GM23338 (cell line): ENCODE data around the gene UBE2S. TPM values are rescaled to one million over a fixed set of nuclear protein-coding genes. Genes with fewer than 3 reads are reported as not detected.

Experiments
- ATAC-seq: fragments of 200-7000 bp; cut with Tn5 transposase; 3 replicates; pipeline ENCODE4 v1.9.1; 2020
- DNase-seq: peaks from one replicate; pipeline ENCODE4 v3.0.0-alpha.2; 2015; ENCODE audit warnings: low spot score
- H2AFZ ChIP-seq: fragments of 200-600 bp; sonication (generic); 2 replicates; pipeline ENCODE4 v1.8.0; 2016; ENCODE audit warnings: antibody characterized with exemption, mild to moderate bottlenecking, moderate library complexity
- H3F3A ChIP-seq: fragments of 200-600 bp; sonication (generic); replicated peaks from 2 replicates; pipeline ENCODE4 v1.8.0; 2017; ENCODE audit warnings: antibody characterized with exemption, mixed run types, low read depth
- H3K27ac ChIP-seq: fragments of 200-600 bp; sonication (generic); 2 replicates; pipeline ENCODE4 v1.6.1; 2016; ENCODE audit warnings: low read depth
- H3K27me3 ChIP-seq: fragments of 200-600 bp; sonication (generic); 2 replicates; pipeline ENCODE4 v1.8.0; 2016; ENCODE audit warnings: mild to moderate bottlenecking, mixed run types, moderate library complexity; ENCODE audit not compliant: insufficient read depth
- H3K36me3 ChIP-seq: fragments of 200-600 bp; sonication (generic); 2 replicates; pipeline ENCODE4 v1.8.0; 2016; ENCODE audit warnings: mild to moderate bottlenecking; ENCODE audit not compliant: insufficient read depth
- H3K4me1 ChIP-seq: fragments of 200-600 bp; sonication (generic); 2 replicates; pipeline ENCODE4 v1.8.0; 2016; ENCODE audit warnings: mild to moderate bottlenecking, moderate library complexity; ENCODE audit not compliant: insufficient read depth
- H3K4me2 ChIP-seq: fragments of 200-600 bp; sonication (generic); 2 replicates; pipeline ENCODE4 v1.7.1; 2017; ENCODE audit warnings: mixed run types
- H3K4me3 ChIP-seq: fragments of 200-600 bp; sonication (generic); 2 replicates; pipeline ENCODE4 v1.6.1; 2016; ENCODE audit warnings: mixed run types
- H3K79me2 ChIP-seq: fragments of 200-600 bp; sonication (generic); replicated peaks from 2 replicates; pipeline ENCODE4 v1.8.0; 2017; ENCODE audit warnings: mild to moderate bottlenecking; ENCODE audit not compliant: insufficient read depth
- H3K9me2 ChIP-seq: fragments of 200-600 bp; sonication (generic); 2 replicates; pipeline ENCODE4 v1.8.0; 2017; ENCODE audit not compliant: insufficient read depth
- H4K20me1 ChIP-seq: fragments of 200-600 bp; sonication (generic); replicated peaks from 2 replicates; pipeline ENCODE4 v1.8.0; 2017; ENCODE audit warnings: mild to moderate bottlenecking; ENCODE audit not compliant: insufficient read depth
- H3K27ac Mint-ChIP-seq: 2 replicates; pipeline ENCODE4 v1.8.0; 2020; ENCODE audit warnings: inconsistent platforms, mild to moderate bottlenecking, moderate library complexity, mixed read lengths
- H3K27me3 Mint-ChIP-seq: 3 replicates; pipeline ENCODE4 v1.8.0; 2022; ENCODE audit warnings: low read depth, mild to moderate bottlenecking, moderate library complexity, mixed read lengths, inconsistent platforms; ENCODE audit not compliant: insufficient read depth, poor library complexity
- H3K36me3 Mint-ChIP-seq: 3 replicates; pipeline ENCODE4 v1.8.0; 2021; ENCODE audit warnings: low read depth, mild to moderate bottlenecking, inconsistent platforms, moderate library complexity, mixed read lengths
- H3K4me1 Mint-ChIP-seq: 3 replicates; pipeline ENCODE4 v1.8.0; 2020; ENCODE audit warnings: mild to moderate bottlenecking, inconsistent platforms, mixed read lengths
- H3K4me3 Mint-ChIP-seq: 3 replicates; pipeline ENCODE4 v1.8.0; 2021; ENCODE audit warnings: moderate library complexity, mild to moderate bottlenecking, inconsistent platforms, mixed read lengths
- H3K9me3 Mint-ChIP-seq: 3 replicates; pipeline ENCODE4 v1.8.0; 2020; ENCODE audit warnings: moderate library complexity, mild to moderate bottlenecking, inconsistent platforms, mixed read lengths
- CREB1 ChIP-seq: fragments of 250-450 bp; sonication (Bioruptor Pico); IDR thresholded peaks from 2 replicates; pipeline ENCODE4 v1.5.0; 2020; ENCODE audit warnings: low read depth, mild to moderate bottlenecking, moderate library complexity
- ETS1 ChIP-seq: IDR thresholded peaks from 2 replicates; pipeline ENCODE4 v1.6.1; 2016; ENCODE audit warnings: antibody characterized with exemption
- EZH2 ChIP-seq: fragments of 200-600 bp; sonication (generic); IDR thresholded peaks from one replicate; pipeline ENCODE4 v1.8.0; 2017; ENCODE audit warnings: antibody characterized with exemption, mild to moderate bottlenecking, low read depth; ENCODE audit not compliant: unreplicated experiment
- JUNB ChIP-seq: IDR thresholded peaks from one replicate; pipeline ENCODE4 v1.6.1; 2016; ENCODE audit warnings: antibody characterized with exemption; ENCODE audit not compliant: unreplicated experiment
- POLR2AphosphoS5 ChIP-seq: IDR thresholded peaks from 2 replicates; pipeline ENCODE4 v1.6.1; 2016; ENCODE audit warnings: antibody characterized with exemption, low read depth
- STAT1 ChIP-seq: IDR thresholded peaks from one replicate; pipeline ENCODE4 v1.6.1; 2016; ENCODE audit warnings: antibody characterized with exemption; ENCODE audit not compliant: unreplicated experiment
- ZNF331 ChIP-seq: fragments of 250-450 bp; sonication (Bioruptor Pico); IDR thresholded peaks from 2 replicates; pipeline ENCODE4 v1.5.0; 2020; ENCODE audit warnings: low read depth, mild to moderate bottlenecking, moderate library complexity
- ZNF462 ChIP-seq: fragments of 250-450 bp; sonication (Bioruptor Pico); IDR thresholded peaks from 2 replicates; pipeline ENCODE4 v1.5.0; 2020; ENCODE audit warnings: mild to moderate bottlenecking, moderate library complexity
- polyA plus RNA-seq: library from polyadenylated mRNA; unstranded; fragments of >200 nt; fragmentation: Nextera tagmentation; extraction: Ambion mirVana; gene quantifications from 2 replicates; pipeline ENCODE4 v1.2.1, GENCODE V29; 2016
- total RNA-seq: library from RNA; depleted of rRNA; stranded (reverse); fragments of >200 nt; shearing (Covaris generic); gene quantifications from 2 replicates; pipeline ENCODE4 v1.2.3, GENCODE V29; 2014
- TF ChIP-seq, protein P1 (sequence below): IDR thresholded peaks from one replicate; pipeline ENCODE4 v1.6.1; 2018; ENCODE audit warnings: antibody characterized with exemption; ENCODE audit not compliant: unreplicated experiment
- TF ChIP-seq, protein P2 (sequence below), 2 experiments: fragments of 200-600 bp in 1 of 2; sonication (generic) in 1 of 2; conservative IDR thresholded peaks; 2 replicates each; pipeline versions ENCODE4 v1.5.1 to v1.6.1; 2016 to 2017; ENCODE audit warnings: antibody characterized with exemption in 2 of 2, low read depth in 2 of 2, mild to moderate bottlenecking in 2 of 2, moderate library complexity in 1 of 2

The UBE2S gene
- total and polyA plus RNA-seq, 2 experiments from 2014 or later: 363 to 533 TPM

DNA sequence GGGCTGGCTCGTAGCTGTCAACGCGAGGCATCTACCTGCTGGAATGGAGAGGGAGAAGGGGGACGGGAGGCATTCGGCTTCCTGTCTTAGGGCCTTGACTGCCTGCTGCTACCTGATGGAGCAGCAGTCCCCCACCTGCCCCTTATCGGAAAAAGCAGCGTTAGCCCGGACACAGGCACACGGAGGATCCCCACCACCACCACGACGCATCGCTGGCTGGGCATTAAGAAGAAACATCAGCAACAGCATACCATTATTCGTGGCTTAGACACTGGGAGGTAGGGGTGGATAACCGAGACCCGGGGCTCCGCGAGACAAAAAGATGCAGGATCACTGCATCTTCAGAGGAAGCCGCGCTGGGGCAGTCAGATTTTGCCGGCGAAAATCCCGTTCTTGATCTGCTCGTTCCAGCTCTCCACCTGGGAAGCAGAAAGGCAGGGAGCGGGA lies 54.2 kb downstream of the UBE2S start (continued):
- TF ChIP-seq ZNF462 (no peak), CREB1 (CRISPR knock-in tag) (no peak), STAT1 (no peak), ETS1 (no peak), EZH2 (no peak)

- Histone ChIP-seq H4K20me1 (no peaks in the 10 kb centered on the region), H3F3A (peaks cover 30% of the 10 kb centered on the region), H3K27ac (no peak overlapping the region), H3K36me3 (no peaks in the 10 kb centered on the region), H3K4me1 (peaks cover 39% of the 10 kb centered on the region), H3K79me2 (no peaks in the 10 kb centered on the region), H3K27me3 (peaks cover 63% of the 10 kb centered on the region), H2AFZ (no peak overlapping the region), H3K4me3 (peak overlapping the region; percentile 75; the same call in 1 of the 2 replicates), H3K4me2 (peak overlapping the region; percentile 91; the same call in 1 of the 2 replicates), H3K9me2 (no peaks in the 10 kb centered on the region)
- 0 out of 3 replicates have a peak, but pooled peaks cover 4% of the 10 kb centered on the region for H3K36me3 Mint-ChIP-seq
- H3K4me3 Mint-ChIP-seq: peak overlapping the region; percentile 72
- no peaks in the 10 kb centered on the region for H3K9me3 Mint-ChIP-seq
- no peak for ATAC-seq
- peaks cover 51% of the 10 kb centered on the region for H3K4me1 Mint-ChIP-seq
- no peak for DNase-seq
- H3K27me3 Mint-ChIP-seq: peaks cover 70% of the 10 kb centered on the region
- no peak overlapping the region for H3K27ac Mint-ChIP-seq
- TF ChIP-seq POLR2AphosphoS5 (no peak), JUNB (no peak), CREB1 (CRISPR knock-in tag) (no peak), ZNF331 (no peak), ETS1 (no peak)
- TF ChIP-seq, protein P1, sequence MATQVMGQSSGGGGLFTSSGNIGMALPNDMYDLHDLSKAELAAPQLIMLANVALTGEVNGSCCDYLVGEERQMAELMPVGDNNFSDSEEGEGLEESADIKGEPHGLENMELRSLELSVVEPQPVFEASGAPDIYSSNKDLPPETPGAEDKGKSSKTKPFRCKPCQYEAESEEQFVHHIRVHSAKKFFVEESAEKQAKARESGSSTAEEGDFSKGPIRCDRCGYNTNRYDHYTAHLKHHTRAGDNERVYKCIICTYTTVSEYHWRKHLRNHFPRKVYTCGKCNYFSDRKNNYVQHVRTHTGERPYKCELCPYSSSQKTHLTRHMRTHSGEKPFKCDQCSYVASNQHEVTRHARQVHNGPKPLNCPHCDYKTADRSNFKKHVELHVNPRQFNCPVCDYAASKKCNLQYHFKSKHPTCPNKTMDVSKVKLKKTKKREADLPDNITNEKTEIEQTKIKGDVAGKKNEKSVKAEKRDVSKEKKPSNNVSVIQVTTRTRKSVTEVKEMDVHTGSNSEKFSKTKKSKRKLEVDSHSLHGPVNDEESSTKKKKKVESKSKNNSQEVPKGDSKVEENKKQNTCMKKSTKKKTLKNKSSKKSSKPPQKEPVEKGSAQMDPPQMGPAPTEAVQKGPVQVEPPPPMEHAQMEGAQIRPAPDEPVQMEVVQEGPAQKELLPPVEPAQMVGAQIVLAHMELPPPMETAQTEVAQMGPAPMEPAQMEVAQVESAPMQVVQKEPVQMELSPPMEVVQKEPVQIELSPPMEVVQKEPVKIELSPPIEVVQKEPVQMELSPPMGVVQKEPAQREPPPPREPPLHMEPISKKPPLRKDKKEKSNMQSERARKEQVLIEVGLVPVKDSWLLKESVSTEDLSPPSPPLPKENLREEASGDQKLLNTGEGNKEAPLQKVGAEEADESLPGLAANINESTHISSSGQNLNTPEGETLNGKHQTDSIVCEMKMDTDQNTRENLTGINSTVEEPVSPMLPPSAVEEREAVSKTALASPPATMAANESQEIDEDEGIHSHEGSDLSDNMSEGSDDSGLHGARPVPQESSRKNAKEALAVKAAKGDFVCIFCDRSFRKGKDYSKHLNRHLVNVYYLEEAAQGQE: no peak
- TF ChIP-seq, protein P2, sequence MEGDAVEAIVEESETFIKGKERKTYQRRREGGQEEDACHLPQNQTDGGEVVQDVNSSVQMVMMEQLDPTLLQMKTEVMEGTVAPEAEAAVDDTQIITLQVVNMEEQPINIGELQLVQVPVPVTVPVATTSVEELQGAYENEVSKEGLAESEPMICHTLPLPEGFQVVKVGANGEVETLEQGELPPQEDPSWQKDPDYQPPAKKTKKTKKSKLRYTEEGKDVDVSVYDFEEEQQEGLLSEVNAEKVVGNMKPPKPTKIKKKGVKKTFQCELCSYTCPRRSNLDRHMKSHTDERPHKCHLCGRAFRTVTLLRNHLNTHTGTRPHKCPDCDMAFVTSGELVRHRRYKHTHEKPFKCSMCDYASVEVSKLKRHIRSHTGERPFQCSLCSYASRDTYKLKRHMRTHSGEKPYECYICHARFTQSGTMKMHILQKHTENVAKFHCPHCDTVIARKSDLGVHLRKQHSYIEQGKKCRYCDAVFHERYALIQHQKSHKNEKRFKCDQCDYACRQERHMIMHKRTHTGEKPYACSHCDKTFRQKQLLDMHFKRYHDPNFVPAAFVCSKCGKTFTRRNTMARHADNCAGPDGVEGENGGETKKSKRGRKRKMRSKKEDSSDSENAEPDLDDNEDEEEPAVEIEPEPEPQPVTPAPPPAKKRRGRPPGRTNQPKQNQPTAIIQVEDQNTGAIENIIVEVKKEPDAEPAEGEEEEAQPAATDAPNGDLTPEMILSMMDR (conservative IDR thresholded peaks at IDR 0.05; ENCODE audit: low read depth in 2 of 2): no peak
Observed at GRCh38 chr19:55352549-55353145, 54.9 kb downstream of the UBE2S start.
